ENCODE data around the gene SMU1.

Gene SMU1

DNA sequence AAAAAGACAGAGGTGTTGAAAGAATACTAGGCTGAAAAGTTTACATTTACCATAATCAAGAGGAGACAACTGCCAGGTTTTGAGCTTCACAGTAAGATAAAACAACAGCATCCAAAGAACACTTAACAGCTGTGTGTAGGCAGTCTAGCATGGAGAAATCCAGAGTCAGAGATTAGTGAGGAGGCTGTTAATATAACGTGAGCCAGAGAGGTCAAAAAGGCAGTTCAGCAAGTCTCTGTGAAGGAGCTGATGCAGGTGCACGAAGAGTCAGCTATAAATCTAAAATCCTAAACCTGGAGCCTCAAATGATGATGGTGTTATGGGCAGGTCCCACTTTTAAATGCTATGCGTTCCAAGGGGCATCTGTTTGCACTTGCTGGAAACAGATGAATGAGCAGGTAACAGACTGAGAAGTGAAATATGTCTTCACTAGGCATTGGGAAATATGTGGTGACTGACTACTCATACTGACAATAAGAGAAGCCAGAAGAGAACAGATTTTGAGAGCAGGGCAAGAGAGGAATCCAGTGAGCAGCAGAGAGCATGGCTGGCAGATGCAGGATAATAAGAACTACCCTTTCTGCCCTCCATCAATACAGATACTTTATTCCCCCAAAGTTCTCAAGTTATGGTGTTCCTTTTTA lies 83.8 kb downstream of the SMU1 start:
- Histone ChIP-seq H3K9ac (ENCODE audit: low read length) (no peak overlapping the region), H3K27ac (ENCODE audit: low read depth, low read length) (no peak overlapping the region), H3K9me3 (ENCODE audit: low read length) (no peaks in the 10 kb centered on the region), H3K4me3 (ENCODE audit: low read depth in 1 of 2, low read length in 2 of 2) (no peak overlapping the region), H3K36me3 (ENCODE audit: insufficient read depth, low read length) (peaks cover 37% of the 10 kb centered on the region), H3K27me3 (ENCODE audit: control insufficient read depth in 1 of 2, insufficient read depth in 2 of 2, low read length in 2 of 2) (no peaks in the 10 kb centered on the region), H3K4me1 (ENCODE audit: insufficient read depth, low read length) (no peaks in the 10 kb centered on the region)

GRCh38 chr9:32991897-32992594 lies 84.4 kb downstream of the SMU1 start:
- H3K36me3 ChIP-seq (ENCODE audit: insufficient read depth, low read length): peaks cover 41% of the 10 kb centered on the region
- H3K4me1 ChIP-seq (ENCODE audit: insufficient read depth, low read length): no peaks in the 10 kb centered on the region
- H3K27ac ChIP-seq (ENCODE audit: low read depth, low read length): no peak overlapping the region
- H3K9me3 ChIP-seq (ENCODE audit: low read length): no peaks in the 10 kb centered on the region
- no peak overlapping the region for H3K4me3 ChIP-seq (ENCODE audit: low read depth in 1 of 2, low read length in 2 of 2)
- no peak overlapping the region for H3K9ac ChIP-seq (ENCODE audit: low read length)
- no peaks in the 10 kb centered on the region for H3K27me3 ChIP-seq (ENCODE audit: control insufficient read depth in 1 of 2, insufficient read depth in 2 of 2, low read length in 2 of 2)

All from muscle layer of colon (tissue), 2 donors.